Panc1 (cell line): ENCODE results near the gene CTNND2. TPM values are rescaled to one million over a fixed set of nuclear protein-coding genes. Genes with fewer than 3 reads are reported as not detected.

Experiments
- ATAC-seq: fragments of 200-7000 bp; cut with Tn5 transposase; 2 replicates; pipeline ENCODE4 v1.9.1; 2020; ENCODE audit warnings: mild to moderate bottlenecking, moderate library complexity
- BruUV-seq: library from RNA; stranded (reverse); fragments of 400-500 nt; replicated peaks from 2 replicates; lab custom pipeline; 2021; lab: Mats Ljungman, UMichigan
- CTCF ChIA-PET: fragments of 300-600 bp; sonication (Branson Sonifier 250); formaldehyde crosslinking; loops from one replicate; lab custom pipeline; 2022; ENCODE audit warnings: antibody characterized with exemption; lab: Charles Lee
- POLR2A ChIA-PET: fragments of 300-600 bp; sonication (Branson Sonifier 250); formaldehyde crosslinking; loops from one replicate; lab custom pipeline; 2022; ENCODE audit warnings: antibody characterized with exemption; lab: Charles Lee
- DNase-seq: peaks from one replicate; pipeline ENCODE4 v3.0.0-alpha.2; 2010; ENCODE audit warnings: low read depth, low spot score
- H3K27ac ChIP-seq: 2 replicates; pipeline ENCODE4 v1.5.1; 2011; ENCODE audit warnings: mild to moderate bottlenecking, low read length, inconsistent platforms
- H3K27me3 ChIP-seq: fragments of 200-500 bp; sonication (Bioruptor generic); 2 replicates; pipeline ENCODE4 v1.6.0; 2014; ENCODE audit warnings: low read length, inconsistent platforms; ENCODE audit not compliant: control insufficient read depth, insufficient read depth
- H3K36me3 ChIP-seq: fragments of 200-500 bp; sonication (Bioruptor generic); 2 replicates; pipeline ENCODE4 v1.5.1; 2014; ENCODE audit warnings: inconsistent platforms, mild to moderate bottlenecking, low read length, moderate library complexity; ENCODE audit not compliant: control insufficient read depth, insufficient read depth
- H3K4me1 ChIP-seq: 2 replicates; pipeline ENCODE4 v1.5.1; 2011; ENCODE audit warnings: inconsistent platforms, mild to moderate bottlenecking, low read length, moderate library complexity; ENCODE audit not compliant: control insufficient read depth, insufficient read depth
- H3K4me3 ChIP-seq, 2 experiments: 2 replicates each; pipeline ENCODE4 v1.5.1; 2011 to 2012; ENCODE audit warnings: low read depth in 2 of 2, low read length in 2 of 2, mild to moderate bottlenecking in 2 of 2, inconsistent platforms in 1 of 2, moderate library complexity in 1 of 2
- H3K9me3 ChIP-seq: fragments of 200-500 bp; sonication (Bioruptor generic); 2 replicates; pipeline ENCODE4 v1.5.1; 2014; ENCODE audit warnings: low read depth, mild to moderate bottlenecking, inconsistent platforms, low read length, moderate library complexity; ENCODE audit not compliant: control insufficient read depth, insufficient read depth
- POLR2AphosphoS5 ChIP-seq: IDR thresholded peaks from 2 replicates; pipeline ENCODE4 v1.6.1; 2012; ENCODE audit warnings: mild to moderate bottlenecking, low read depth, low read length, moderate library complexity
- REST ChIP-seq, 2 experiments: IDR thresholded peaks; 2 replicates each; pipeline ENCODE4 v1.6.1; 2011 to 2012; ENCODE audit warnings: low read depth in 2 of 2, control low read depth in 1 of 2, low read length in 1 of 2, mild to moderate bottlenecking in 1 of 2, moderate library complexity in 1 of 2; ENCODE audit not compliant: insufficient read depth in 1 of 2
- SIN3A ChIP-seq: IDR thresholded peaks from 2 replicates; pipeline ENCODE4 v1.6.1; 2012; ENCODE audit warnings: low read depth, mild to moderate bottlenecking, low read length, moderate library complexity, borderline replicate concordance; ENCODE audit not compliant: insufficient read depth
- TCF7L2 ChIP-seq: IDR thresholded peaks from 2 replicates; pipeline ENCODE4 v1.6.1; 2011; ENCODE audit warnings: mild to moderate bottlenecking, low read depth, low read length, inconsistent platforms
- in situ Hi-C: cut with HindIII; loops from 2 replicates; pipeline ENCODE4 v1.10.0; 2016; ENCODE audit warnings: low sequenced_read_pairs, low pct_unique_long_range_greater_than_20kb
- intact Hi-C: fragments of 100-400 bp; cut with micrococcal nuclease; formaldehyde crosslinking; loops from one replicate; pipeline ENCODE4 v1.10.0; 2022; ENCODE audit not compliant: unreplicated experiment
- total RNA-seq: library from RNA; stranded (reverse); gene quantifications from one replicate; pipeline ENCODE4 v1.2.1, GENCODE V29; 2021; ENCODE audit not compliant: unreplicated experiment
- TF ChIP-seq, protein P1 (sequence below): fragments of 450-650 bp; IDR thresholded peaks from 2 replicates; pipeline ENCODE4 v1.5.1; 2017; ENCODE audit warnings: mild to moderate bottlenecking

CTNND2 gene
- total RNA-seq, 1 experiment from 2014 or later: 1.0 TPM

- H3K4me1 ChIP-seq: no peaks in the 10 kb centered on the region
- TF ChIP-seq POLR2AphosphoS5: no peak
- no peak for TF ChIP-seq TCF7L2
- TF ChIP-seq, protein P1, sequence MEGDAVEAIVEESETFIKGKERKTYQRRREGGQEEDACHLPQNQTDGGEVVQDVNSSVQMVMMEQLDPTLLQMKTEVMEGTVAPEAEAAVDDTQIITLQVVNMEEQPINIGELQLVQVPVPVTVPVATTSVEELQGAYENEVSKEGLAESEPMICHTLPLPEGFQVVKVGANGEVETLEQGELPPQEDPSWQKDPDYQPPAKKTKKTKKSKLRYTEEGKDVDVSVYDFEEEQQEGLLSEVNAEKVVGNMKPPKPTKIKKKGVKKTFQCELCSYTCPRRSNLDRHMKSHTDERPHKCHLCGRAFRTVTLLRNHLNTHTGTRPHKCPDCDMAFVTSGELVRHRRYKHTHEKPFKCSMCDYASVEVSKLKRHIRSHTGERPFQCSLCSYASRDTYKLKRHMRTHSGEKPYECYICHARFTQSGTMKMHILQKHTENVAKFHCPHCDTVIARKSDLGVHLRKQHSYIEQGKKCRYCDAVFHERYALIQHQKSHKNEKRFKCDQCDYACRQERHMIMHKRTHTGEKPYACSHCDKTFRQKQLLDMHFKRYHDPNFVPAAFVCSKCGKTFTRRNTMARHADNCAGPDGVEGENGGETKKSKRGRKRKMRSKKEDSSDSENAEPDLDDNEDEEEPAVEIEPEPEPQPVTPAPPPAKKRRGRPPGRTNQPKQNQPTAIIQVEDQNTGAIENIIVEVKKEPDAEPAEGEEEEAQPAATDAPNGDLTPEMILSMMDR: no peak
- TF ChIP-seq REST (IDR thresholded peaks at IDR 0.05; ENCODE audit: insufficient read depth in 1 of 2, low read depth in 2 of 2, low read length in 1 of 2): no peak
- TF ChIP-seq SIN3A: no peak
- DNase-seq: no peak
- ChIA-PET CTCF (no interaction called here), POLR2A (no interaction called here)
- H3K27ac ChIP-seq: no peak overlapping the region
- BruUV-seq: no TSS peak
- no peaks in the 10 kb centered on the region for H3K27me3 ChIP-seq
- no peak overlapping the region for H3K4me3 ChIP-seq
- no peaks in the 10 kb centered on the region for H3K9me3 ChIP-seq
- intact Hi-C loops (no loop called here), in situ Hi-C loops (no loop called here)
- no peaks in the 10 kb centered on the region for H3K36me3 ChIP-seq
- no peak for ATAC-seq
These were observed 203.9 kb downstream of the CTNND2 start for GRCh38 chr5:11700391-11700790.

- Histone ChIP-seq H3K4me1 (no peaks in the 10 kb centered on the region), H3K27me3 (no peaks in the 10 kb centered on the region), H3K36me3 (no peaks in the 10 kb centered on the region), H3K27ac (no peak overlapping the region), H3K9me3 (no peaks in the 10 kb centered on the region), H3K4me3 (no peak overlapping the region)
- ChIA-PET CTCF (no interaction called here), POLR2A (no interaction called here)
- in situ Hi-C loops (no loop called here), intact Hi-C loops (no loop called here)
- ATAC-seq: no peak
- no peak for DNase-seq
- no TSS peak for BruUV-seq
- TF ChIP-seq TCF7L2: no peak
- no peak for TF ChIP-seq SIN3A
- TF ChIP-seq REST (IDR thresholded peaks at IDR 0.05; ENCODE audit: insufficient read depth in 1 of 2, low read depth in 2 of 2, low read length in 1 of 2): no peak
- TF ChIP-seq POLR2AphosphoS5: no peak
- TF ChIP-seq, protein P1: no peak
These were observed 211.6 kb downstream of the CTNND2 start for GRCh38 chr5:11692636-11693035.
